OCI-LY1 (cell line): ENCODE results near the gene FEM1A.

ENCODE experiments used
- H2AFZ ChIP-seq: fragments of 200-600 bp; sonication (generic), shearing (Covaris generic); 2 replicates; pipeline ENCODE4 v1.6.0; 2014; ENCODE audit warnings: antibody characterized with exemption, mild to moderate bottlenecking, low read length
- H3F3A ChIP-seq: fragments of 200-600 bp; sonication (generic), shearing (Covaris generic); 2 replicates; pipeline ENCODE4 v1.6.0; 2014; ENCODE audit warnings: mild to moderate bottlenecking, antibody characterized with exemption, low read length, moderate library complexity; ENCODE audit not compliant: insufficient read depth
- H3K27ac ChIP-seq: fragments of 200-600 bp; sonication (generic); 2 replicates; pipeline ENCODE4 v1.5.1; 2014; ENCODE audit warnings: low read length, mixed run types, mild to moderate bottlenecking, low read depth; ENCODE audit not compliant: poor library complexity, severe bottlenecking
- H3K27me3 ChIP-seq: fragments of 200-600 bp; sonication (generic); 2 replicates; pipeline ENCODE4 v1.6.0; 2014; ENCODE audit warnings: antibody characterized with exemption, mild to moderate bottlenecking, low read length, moderate library complexity; ENCODE audit not compliant: insufficient read depth
- H3K36me3 ChIP-seq: fragments of 200-600 bp; sonication (generic); 2 replicates; pipeline ENCODE4 v1.6.1; 2014; ENCODE audit warnings: mild to moderate bottlenecking, antibody characterized with exemption, low read length, moderate library complexity, mixed read lengths; ENCODE audit not compliant: insufficient read depth
- H3K4me1 ChIP-seq: fragments of 200-600 bp; sonication (generic); 2 replicates; pipeline ENCODE4 v1.5.1; 2014; ENCODE audit warnings: mild to moderate bottlenecking, low read length, moderate library complexity; ENCODE audit not compliant: insufficient read depth, severe bottlenecking
- H3K4me2 ChIP-seq: fragments of 200-600 bp; sonication (generic), shearing (Covaris generic); 2 replicates; pipeline ENCODE4 v1.6.1; 2014; ENCODE audit warnings: low read length
- H3K4me3 ChIP-seq: fragments of 200-600 bp; sonication (generic); 2 replicates; pipeline ENCODE4 v1.5.1; 2014; ENCODE audit warnings: low read length, low read depth, mild to moderate bottlenecking, mixed read lengths; ENCODE audit not compliant: poor library complexity, severe bottlenecking
- H3K79me2 ChIP-seq: fragments of 200-600 bp; shearing (Covaris generic); 2 replicates; pipeline ENCODE4 v1.6.1; 2016; ENCODE audit warnings: mixed run types, low read length, mixed read lengths; ENCODE audit not compliant: insufficient read depth
- H3K9ac ChIP-seq: fragments of 200-600 bp; sonication (generic), shearing (Covaris generic); 2 replicates; pipeline ENCODE4 v1.6.1; 2014; ENCODE audit warnings: mild to moderate bottlenecking, low read length, mixed read lengths
- H3K9me2 ChIP-seq: fragments of 200-600 bp; sonication (generic), shearing (Covaris generic); 2 replicates; pipeline ENCODE4 v1.6.1; 2014; ENCODE audit warnings: low read depth, mild to moderate bottlenecking, low read length, mixed read lengths
- H3K9me3 ChIP-seq: fragments of 200-600 bp; shearing (Covaris generic); 2 replicates; pipeline ENCODE4 v1.6.1; 2014; ENCODE audit warnings: low read length, mixed read lengths
- H4K20me1 ChIP-seq: fragments of 200-600 bp; sonication (generic), shearing (Covaris generic); 2 replicates; pipeline ENCODE4 v1.6.0; 2016; ENCODE audit warnings: mild to moderate bottlenecking, low read length; ENCODE audit not compliant: insufficient read depth
- CTCF ChIP-seq: fragments of 200-600 bp; sonication (generic), shearing (Covaris generic); IDR thresholded peaks from 2 replicates; pipeline ENCODE4 v1.5.1; 2017; ENCODE audit warnings: mild to moderate bottlenecking, antibody characterized with exemption, low read length, moderate library complexity, mixed read lengths
- EZH2 ChIP-seq: fragments of 200-600 bp; sonication (generic), shearing (Covaris generic); IDR thresholded peaks from 2 replicates; pipeline ENCODE4 v1.8.0; 2017; ENCODE audit warnings: borderline replicate concordance, mixed run types, mild to moderate bottlenecking, antibody characterized with exemption, low read length, moderate library complexity, mixed read lengths

The FEM1A gene

GRCh38 chr19:4745986-4746385 is 45.5 kb upstream of the FEM1A start:
- Histone ChIP-seq H3K4me1 (no peaks in the 10 kb centered on the region), H3K9ac (no peak overlapping the region), H3K4me2 (no peak overlapping the region), H3K9me2 (no peaks in the 10 kb centered on the region), H3K27me3 (no peaks in the 10 kb centered on the region), H3K79me2 (no peaks in the 10 kb centered on the region), H3K36me3 (no peaks in the 10 kb centered on the region), H4K20me1 (no peaks in the 10 kb centered on the region), H3K27ac (no peak overlapping the region), H3K9me3 (no peaks in the 10 kb centered on the region), H3F3A (no peaks in the 10 kb centered on the region), H3K4me3 (no peak overlapping the region), H2AFZ (no peak overlapping the region)
- no peak for TF ChIP-seq CTCF
- TF ChIP-seq EZH2: no peak

- TF ChIP-seq CTCF (no peak), EZH2 (no peak)
- no peak overlapping the region for H2AFZ ChIP-seq
- no peaks in the 10 kb centered on the region for H3K36me3 ChIP-seq
- H3K4me1 ChIP-seq: no peaks in the 10 kb centered on the region
- no peaks in the 10 kb centered on the region for H3F3A ChIP-seq
- no peak overlapping the region for H3K27ac ChIP-seq
- H3K79me2 ChIP-seq: no peaks in the 10 kb centered on the region
- no peaks in the 10 kb centered on the region for H3K9me3 ChIP-seq
- no peaks in the 10 kb centered on the region for H3K9me2 ChIP-seq
- no peak overlapping the region for H3K4me2 ChIP-seq
- no peak overlapping the region for H3K9ac ChIP-seq
- H3K27me3 ChIP-seq: no peaks in the 10 kb centered on the region
- no peak overlapping the region for H3K4me3 ChIP-seq
- H4K20me1 ChIP-seq: no peaks in the 10 kb centered on the region
Measured at GRCh38 chr19:4748185-4748584, 43.3 kb upstream of the FEM1A start.

- Histone ChIP-seq H3K4me3 (no peak overlapping the region), H3K27me3 (no peaks in the 10 kb centered on the region), H4K20me1 (no peaks in the 10 kb centered on the region), H3F3A (no peaks in the 10 kb centered on the region), H3K36me3 (no peaks in the 10 kb centered on the region), H3K4me1 (no peaks in the 10 kb centered on the region), H3K4me2 (no peak overlapping the region), H3K9me2 (no peaks in the 10 kb centered on the region), H3K27ac (no peak overlapping the region), H3K79me2 (no peaks in the 10 kb centered on the region), H3K9me3 (no peaks in the 10 kb centered on the region), H3K9ac (no peak overlapping the region), H2AFZ (no peak overlapping the region)
- TF ChIP-seq EZH2 (no peak), CTCF (no peak)
Measured at GRCh38 chr19:4748589-4748988, 42.9 kb upstream of the FEM1A start.
